22Rv1 (cell line): Measurements from ENCODE around the gene GALNT12.

Experiments used
- CTCF ChIP-seq: fragments of 450-650 bp; IDR thresholded peaks from 2 replicates; pipeline ENCODE4 v1.5.1; 2017; ENCODE audit warnings: mild to moderate bottlenecking
- ZFX ChIP-seq: fragments of 450-650 bp; IDR thresholded peaks from 2 replicates; pipeline ENCODE4 v1.6.1; 2017; ENCODE audit warnings: antibody characterized with exemption, borderline replicate concordance

GRCh38 chr9:98763986-98764745 lies 43.3 kb upstream of the GALNT12 start:
- TF ChIP-seq CTCF (no peak), ZFX (no peak)
